GM12801 (cell line): ENCODE results near the gene CELF4.

Experiments
- TF ChIP-seq, protein P1 (sequence below): IDR thresholded peaks from one replicate; pipeline ENCODE4 v1.5.1; 2011; ENCODE audit warnings: control low read depth; ENCODE audit not compliant: insufficient read length; ENCODE audit errors: extremely low read depth

CELF4 gene

GRCh38 chr18:37394610-37394965, 171.0 kb downstream of the CELF4 start:
- TF ChIP-seq, protein P1, sequence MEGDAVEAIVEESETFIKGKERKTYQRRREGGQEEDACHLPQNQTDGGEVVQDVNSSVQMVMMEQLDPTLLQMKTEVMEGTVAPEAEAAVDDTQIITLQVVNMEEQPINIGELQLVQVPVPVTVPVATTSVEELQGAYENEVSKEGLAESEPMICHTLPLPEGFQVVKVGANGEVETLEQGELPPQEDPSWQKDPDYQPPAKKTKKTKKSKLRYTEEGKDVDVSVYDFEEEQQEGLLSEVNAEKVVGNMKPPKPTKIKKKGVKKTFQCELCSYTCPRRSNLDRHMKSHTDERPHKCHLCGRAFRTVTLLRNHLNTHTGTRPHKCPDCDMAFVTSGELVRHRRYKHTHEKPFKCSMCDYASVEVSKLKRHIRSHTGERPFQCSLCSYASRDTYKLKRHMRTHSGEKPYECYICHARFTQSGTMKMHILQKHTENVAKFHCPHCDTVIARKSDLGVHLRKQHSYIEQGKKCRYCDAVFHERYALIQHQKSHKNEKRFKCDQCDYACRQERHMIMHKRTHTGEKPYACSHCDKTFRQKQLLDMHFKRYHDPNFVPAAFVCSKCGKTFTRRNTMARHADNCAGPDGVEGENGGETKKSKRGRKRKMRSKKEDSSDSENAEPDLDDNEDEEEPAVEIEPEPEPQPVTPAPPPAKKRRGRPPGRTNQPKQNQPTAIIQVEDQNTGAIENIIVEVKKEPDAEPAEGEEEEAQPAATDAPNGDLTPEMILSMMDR, result no peak

DNA sequence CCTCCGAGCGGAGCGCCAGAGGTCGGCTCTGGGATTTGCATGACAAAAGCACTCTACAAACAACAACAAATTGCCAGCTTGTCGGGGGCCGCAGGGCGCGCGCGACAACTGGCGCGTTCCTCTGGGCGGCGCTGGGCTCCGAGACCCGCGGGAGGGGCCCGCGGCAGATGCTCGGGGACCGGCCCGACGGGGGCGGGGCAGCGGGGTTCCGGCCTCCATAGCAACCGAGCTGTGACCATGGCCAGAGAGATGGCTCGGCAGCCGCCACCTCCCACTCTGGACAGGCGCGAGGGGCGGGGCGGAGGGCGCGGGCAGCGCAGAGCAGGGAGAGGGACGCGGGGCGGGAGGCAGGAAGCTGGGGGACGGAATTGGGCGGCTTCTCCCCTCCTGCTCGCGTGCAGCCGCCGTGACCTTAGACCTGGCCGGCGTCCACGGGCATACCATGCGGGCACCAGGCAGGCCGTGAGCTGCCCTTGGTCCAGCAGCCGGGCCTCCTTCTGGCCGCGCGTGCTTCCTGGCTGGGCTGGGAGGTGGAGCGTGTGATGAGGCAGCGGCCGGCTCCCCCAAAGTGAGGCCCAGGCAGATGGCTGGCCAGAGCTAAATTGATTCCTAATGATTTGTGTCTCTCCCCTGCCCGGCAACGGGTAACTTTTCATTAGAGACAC, 171.5 kb downstream of the CELF4 start:
- TF ChIP-seq, protein P1, result no peak

DNA sequence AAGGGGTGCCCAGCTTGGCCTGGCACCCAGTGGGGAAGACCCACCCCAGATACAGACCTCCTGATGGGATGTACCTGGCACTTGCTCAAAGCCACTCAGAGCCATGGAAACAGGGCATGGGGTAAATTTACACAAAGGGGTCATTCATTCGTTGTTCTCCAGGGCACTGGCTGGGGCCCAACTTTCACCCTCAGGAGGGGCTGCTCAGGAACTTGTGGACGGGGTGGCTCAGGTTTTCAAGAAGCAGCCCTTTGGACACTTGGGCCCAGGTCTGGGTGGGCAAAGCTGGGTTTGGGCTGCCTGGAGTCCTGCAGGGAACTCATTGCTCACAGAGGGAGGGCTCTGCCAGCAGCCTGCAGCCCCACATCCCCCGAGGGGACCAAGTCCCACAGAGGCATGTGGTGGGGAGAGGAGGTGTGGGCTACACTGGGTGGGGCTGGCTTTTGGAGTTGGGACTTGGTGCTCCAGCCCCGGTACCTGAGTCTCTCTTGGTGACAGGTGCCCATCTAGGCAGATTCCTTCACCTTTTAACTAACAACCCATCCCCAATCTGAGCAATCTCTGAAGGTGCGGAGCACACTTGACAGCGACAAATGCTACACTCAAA, 172.3 kb downstream of the CELF4 start:
- TF ChIP-seq, protein P1, result no peak

- TF ChIP-seq, protein P1, result no peak
Observed at GRCh38 chr18:37392648-37393047, 172.9 kb downstream of the CELF4 start.

GRCh38 chr18:37391698-37392548, 173.7 kb downstream of the CELF4 start:
- TF ChIP-seq, protein P1, result no peak

DNA sequence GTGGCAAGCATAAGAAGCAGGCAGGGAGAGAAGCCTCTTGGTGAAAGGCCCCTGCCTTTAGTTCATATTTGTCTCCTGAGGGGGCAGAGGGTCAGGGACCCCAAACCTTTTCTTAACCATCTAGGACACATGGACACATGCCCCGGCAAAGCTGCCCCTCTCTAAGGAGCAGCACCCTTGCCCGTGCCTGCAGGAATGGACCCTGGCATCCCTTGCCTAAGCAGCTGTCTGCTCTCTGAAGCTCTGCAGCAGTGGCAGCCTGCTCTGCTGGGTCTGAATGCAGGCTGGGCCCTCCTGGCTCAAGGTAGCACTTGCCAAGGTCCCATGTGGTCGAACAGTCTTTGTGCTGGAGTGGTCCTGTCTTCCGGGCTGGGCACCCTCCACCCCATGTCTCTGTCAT, 174.4 kb downstream of the CELF4 start:
- TF ChIP-seq, protein P1, result no peak

DNA sequence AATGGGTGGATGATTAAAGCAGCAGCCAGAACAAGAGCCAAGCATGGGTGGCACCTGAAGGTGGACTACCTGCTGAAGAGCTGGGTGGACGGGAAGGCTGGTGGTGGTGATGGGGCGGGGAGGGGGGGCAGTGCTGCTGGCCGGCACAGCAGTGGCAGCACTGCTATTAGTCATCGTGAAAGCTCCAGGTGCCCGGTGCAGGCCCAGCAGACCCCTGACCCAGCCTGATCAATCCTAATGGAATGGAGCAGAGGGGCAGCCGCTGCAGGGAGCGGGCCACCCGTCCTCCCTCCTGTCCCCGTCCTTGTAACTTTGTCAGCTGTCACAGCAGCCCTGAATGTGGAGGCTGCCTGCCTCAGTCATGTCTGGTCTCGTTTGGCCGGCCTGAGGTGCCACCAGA, 174.9 kb downstream of the CELF4 start:
- TF ChIP-seq, protein P1, result no peak
